ENCODE data around the gene GPC5. TPM values are rescaled to one million over a fixed set of nuclear protein-coding genes. Genes with fewer than 3 reads are reported as not detected.

The GPC5 gene
- total and polyA plus RNA-seq, 3 experiments from 2014 or later: 0.08 to 0.39 (median 0.13) TPM

- Histone ChIP-seq H3K27ac (ENCODE audit: low read depth, low read length) (no peak overlapping the region), H3K4me3 (ENCODE audit: low read length) (no peak overlapping the region), H3K36me3 (ENCODE audit: insufficient read depth, low read length) (no peaks in the 10 kb centered on the region), H3K27me3 (ENCODE audit: insufficient read depth, low read length, poor library complexity, severe bottlenecking) (no peaks in the 10 kb centered on the region), H3K9me3 (ENCODE audit: low read length) (no peaks in the 10 kb centered on the region), H3K4me1 (ENCODE audit: insufficient read depth, low read length) (no peaks in the 10 kb centered on the region)
- CTCF ChIA-PET: no interaction called here
- Mint-ChIP-seq H3K27ac (no peak overlapping the region), H3K4me3 (no peak overlapping the region), H3K9me3 (peaks cover 10 to 16% (median 13%) of the 10 kb centered on the region in 5 donors), H3K36me3 (no peaks in the 10 kb centered on the region), H3K27me3 (no peaks in the 10 kb centered on the region), H3K4me1 (no peaks in the 10 kb centered on the region)
- POLR2A ChIA-PET: no interaction called here
- no peak for DNase-seq
Observed at GRCh38 chr13:91836553-91836952, 438.1 kb downstream of the GPC5 start.

- no peaks in the 10 kb centered on the region for H3K27me3 ChIP-seq (ENCODE audit: insufficient read depth, low read length, poor library complexity, severe bottlenecking)
- Mint-ChIP-seq H3K36me3 (no peaks in the 10 kb centered on the region), H3K9me3 (peaks cover 0 to 31% (median 8%) of the 10 kb centered on the region in 5 donors), H3K4me1 (no peaks in the 10 kb centered on the region), H3K27ac (no peak overlapping the region), H3K4me3 (no peak overlapping the region), H3K27me3 (no peaks in the 10 kb centered on the region)
- no peaks in the 10 kb centered on the region for H3K4me1 ChIP-seq (ENCODE audit: insufficient read depth, low read length)
- POLR2A ChIA-PET: no interaction called here
- H3K36me3 ChIP-seq (ENCODE audit: insufficient read depth, low read length): no peaks in the 10 kb centered on the region
- no peaks in the 10 kb centered on the region for H3K9me3 ChIP-seq (ENCODE audit: low read length)
- H3K27ac ChIP-seq (ENCODE audit: low read depth, low read length): no peak overlapping the region
- CTCF ChIA-PET: no interaction called here
- no peak overlapping the region for H3K4me3 ChIP-seq (ENCODE audit: low read length)
- no peak for DNase-seq
Observed at GRCh38 chr13:91845612-91846011, 447.2 kb downstream of the GPC5 start.

DNA sequence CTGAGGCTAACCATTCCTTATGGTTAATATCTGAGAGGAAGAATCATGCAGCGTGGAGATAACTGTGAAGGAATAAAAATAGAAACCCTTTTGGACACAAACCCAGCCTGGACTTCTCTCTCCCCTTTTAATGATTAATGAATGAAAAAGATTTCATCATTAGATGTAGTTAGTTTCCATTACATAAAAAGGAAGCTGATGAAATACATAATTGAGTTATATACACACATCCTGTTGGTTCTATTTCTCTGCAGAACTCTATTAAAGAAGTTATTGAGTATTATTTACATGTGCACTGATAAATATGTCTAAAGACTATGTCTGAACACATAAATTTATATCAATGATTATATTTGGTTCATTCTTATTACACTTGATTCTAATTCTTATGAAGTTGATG is 465.3 kb downstream of the GPC5 start:
- H3K9me3 ChIP-seq (ENCODE audit: low read length): no peaks in the 10 kb centered on the region
- no peaks in the 10 kb centered on the region for H3K4me1 Mint-ChIP-seq
- CTCF ChIA-PET: no interaction called here
- no peak overlapping the region for H3K27ac Mint-ChIP-seq
- no peaks in the 10 kb centered on the region for H3K27me3 Mint-ChIP-seq
- peaks cover 0 to 9% (median 7%) of the 10 kb centered on the region in 5 donors for H3K9me3 Mint-ChIP-seq
- no peak overlapping the region for H3K4me3 ChIP-seq (ENCODE audit: low read length)
- H3K36me3 ChIP-seq (ENCODE audit: insufficient read depth, low read length): no peaks in the 10 kb centered on the region
- DNase-seq: no peak
- no peaks in the 10 kb centered on the region for H3K4me1 ChIP-seq (ENCODE audit: insufficient read depth, low read length)
- no peaks in the 10 kb centered on the region for H3K27me3 ChIP-seq (ENCODE audit: insufficient read depth, low read length, poor library complexity, severe bottlenecking)
- H3K27ac ChIP-seq (ENCODE audit: low read depth, low read length): no peak overlapping the region
- H3K4me3 Mint-ChIP-seq: no peak overlapping the region
- H3K36me3 Mint-ChIP-seq: no peaks in the 10 kb centered on the region
- POLR2A ChIA-PET: no interaction called here

DNA sequence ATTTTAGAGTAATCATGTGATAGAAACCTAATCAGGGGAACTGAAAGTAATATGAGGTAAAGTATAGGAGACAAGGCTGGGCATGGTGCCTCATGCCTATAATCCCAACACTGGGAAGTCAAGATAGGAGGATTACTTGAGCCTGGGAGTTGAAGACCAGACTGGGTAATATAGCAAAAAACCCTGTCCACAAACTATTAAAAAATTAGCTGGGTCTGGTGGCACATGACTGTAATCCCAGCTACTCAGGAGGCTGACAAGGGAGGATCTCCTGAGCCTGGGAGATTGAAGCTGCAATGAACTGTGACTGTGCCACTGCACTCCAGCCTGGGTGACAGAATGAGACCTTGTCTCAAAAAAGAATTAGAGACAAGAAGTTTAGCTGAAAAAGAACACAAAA is 469.9 kb downstream of the GPC5 start:
- Mint-ChIP-seq H3K27me3 (no peaks in the 10 kb centered on the region), H3K27ac (no peak overlapping the region), H3K4me3 (no peak overlapping the region), H3K4me1 (no peaks in the 10 kb centered on the region), H3K9me3 (peaks cover 0 to 7% (median 5%) of the 10 kb centered on the region in 5 donors), H3K36me3 (no peaks in the 10 kb centered on the region)
- ChIA-PET POLR2A (no interaction called here), CTCF (no interaction called here)
- no peak overlapping the region for H3K27ac ChIP-seq (ENCODE audit: low read depth, low read length)
- H3K36me3 ChIP-seq (ENCODE audit: insufficient read depth, low read length): no peaks in the 10 kb centered on the region
- DNase-seq: no peak
- H3K27me3 ChIP-seq (ENCODE audit: insufficient read depth, low read length, poor library complexity, severe bottlenecking): no peaks in the 10 kb centered on the region
- no peaks in the 10 kb centered on the region for H3K4me1 ChIP-seq (ENCODE audit: insufficient read depth, low read length)
- no peaks in the 10 kb centered on the region for H3K9me3 ChIP-seq (ENCODE audit: low read length)
- H3K4me3 ChIP-seq (ENCODE audit: low read length): no peak overlapping the region

DNA sequence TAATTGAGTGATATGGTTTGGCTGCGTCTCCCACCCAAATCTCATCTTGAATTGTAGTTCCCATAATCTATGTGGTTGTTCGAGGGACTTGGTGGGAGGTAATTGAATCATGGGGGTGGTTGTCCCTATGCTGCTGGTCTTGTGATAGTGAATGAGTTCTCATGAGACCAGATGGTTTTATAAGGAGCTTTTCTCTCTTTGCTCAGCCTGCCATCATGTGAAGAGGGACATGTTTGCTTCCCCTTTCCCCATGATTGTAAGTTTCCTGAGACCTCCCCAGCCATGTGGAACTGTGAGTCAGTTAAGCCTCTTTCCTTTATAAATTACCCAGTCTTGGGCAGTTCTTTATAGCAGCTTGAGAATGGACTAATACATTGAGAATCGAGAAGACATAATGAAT is 480.1 kb downstream of the GPC5 start:
- H3K27ac Mint-ChIP-seq: no peak overlapping the region
- no peaks in the 10 kb centered on the region for H3K36me3 Mint-ChIP-seq
- no peak overlapping the region for H3K4me3 Mint-ChIP-seq
- H3K9me3 Mint-ChIP-seq: peaks cover 4 to 10% (median 6%) of the 10 kb centered on the region in 5 donors
- Histone ChIP-seq H3K36me3 (ENCODE audit: insufficient read depth, low read length) (no peaks in the 10 kb centered on the region), H3K27me3 (ENCODE audit: insufficient read depth, low read length, poor library complexity, severe bottlenecking) (no peaks in the 10 kb centered on the region), H3K9me3 (ENCODE audit: low read length) (no peaks in the 10 kb centered on the region), H3K4me3 (ENCODE audit: low read length) (no peak overlapping the region), H3K4me1 (ENCODE audit: insufficient read depth, low read length) (no peaks in the 10 kb centered on the region), H3K27ac (ENCODE audit: low read depth, low read length) (no peak overlapping the region)
- CTCF ChIA-PET: no interaction called here
- no peaks in the 10 kb centered on the region for H3K4me1 Mint-ChIP-seq
- H3K27me3 Mint-ChIP-seq: no peaks in the 10 kb centered on the region
- no peak for DNase-seq
- POLR2A ChIA-PET: no interaction called here

- Mint-ChIP-seq H3K4me1 (no peaks in the 10 kb centered on the region), H3K9me3 (peaks cover 4 to 9% (median 6%) of the 10 kb centered on the region in 5 donors), H3K4me3 (no peak overlapping the region), H3K36me3 (no peaks in the 10 kb centered on the region), H3K27ac (no peak overlapping the region), H3K27me3 (no peaks in the 10 kb centered on the region)
- Histone ChIP-seq H3K9me3 (ENCODE audit: low read length) (no peaks in the 10 kb centered on the region), H3K27ac (ENCODE audit: low read depth, low read length) (no peak overlapping the region), H3K4me3 (ENCODE audit: low read length) (no peak overlapping the region), H3K36me3 (ENCODE audit: insufficient read depth, low read length) (no peaks in the 10 kb centered on the region), H3K27me3 (ENCODE audit: insufficient read depth, low read length, poor library complexity, severe bottlenecking) (no peaks in the 10 kb centered on the region), H3K4me1 (ENCODE audit: insufficient read depth, low read length) (no peaks in the 10 kb centered on the region)
- ChIA-PET CTCF (no interaction called here), POLR2A (no interaction called here)
- no peak for DNase-seq
Observed at GRCh38 chr13:91879360-91879759, 480.9 kb downstream of the GPC5 start.

GRCh38 chr13:91882918-91883317 is 484.5 kb downstream of the GPC5 start:
- Mint-ChIP-seq H3K4me1 (no peaks in the 10 kb centered on the region), H3K27me3 (no peaks in the 10 kb centered on the region), H3K4me3 (no peak overlapping the region), H3K9me3 (peaks cover 3 to 17% (median 6%) of the 10 kb centered on the region in 5 donors), H3K27ac (no peak overlapping the region), H3K36me3 (no peaks in the 10 kb centered on the region)
- no peaks in the 10 kb centered on the region for H3K27me3 ChIP-seq (ENCODE audit: insufficient read depth, low read length, poor library complexity, severe bottlenecking)
- DNase-seq: no peak
- H3K4me3 ChIP-seq (ENCODE audit: low read length): no peak overlapping the region
- no peak overlapping the region for H3K27ac ChIP-seq (ENCODE audit: low read depth, low read length)
- no peaks in the 10 kb centered on the region for H3K4me1 ChIP-seq (ENCODE audit: insufficient read depth, low read length)
- ChIA-PET CTCF (no interaction called here), POLR2A (no interaction called here)
- H3K9me3 ChIP-seq (ENCODE audit: low read length): no peaks in the 10 kb centered on the region
- no peaks in the 10 kb centered on the region for H3K36me3 ChIP-seq (ENCODE audit: insufficient read depth, low read length)

DNA sequence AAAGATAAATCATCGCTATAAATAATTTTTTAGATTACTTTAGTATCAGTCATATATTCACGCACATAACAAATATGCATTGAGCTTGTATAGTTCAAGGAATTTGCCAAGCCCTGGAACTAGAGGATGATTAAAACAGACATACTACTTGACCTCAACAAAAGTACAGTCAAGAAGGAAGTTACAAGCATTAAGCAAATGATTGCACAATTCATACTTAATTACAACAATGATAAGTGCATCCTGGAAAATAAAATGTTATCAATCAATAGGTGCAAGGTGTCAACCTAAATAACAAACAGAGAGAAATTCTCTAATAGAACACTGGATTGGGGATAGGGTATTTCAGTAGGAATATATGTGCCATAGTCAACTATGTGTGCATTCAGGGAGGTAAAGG is 491.2 kb downstream of the GPC5 start:
- no peaks in the 10 kb centered on the region for H3K27me3 Mint-ChIP-seq
- Histone ChIP-seq H3K9me3 (ENCODE audit: low read length) (no peaks in the 10 kb centered on the region), H3K36me3 (ENCODE audit: insufficient read depth, low read length) (no peaks in the 10 kb centered on the region), H3K27ac (ENCODE audit: low read depth, low read length) (no peak overlapping the region), H3K4me1 (ENCODE audit: insufficient read depth, low read length) (no peaks in the 10 kb centered on the region), H3K27me3 (ENCODE audit: insufficient read depth, low read length, poor library complexity, severe bottlenecking) (no peaks in the 10 kb centered on the region), H3K4me3 (ENCODE audit: low read length) (no peak overlapping the region)
- H3K27ac Mint-ChIP-seq: no peak overlapping the region
- ChIA-PET POLR2A (no interaction called here), CTCF (no interaction called here)
- no peaks in the 10 kb centered on the region for H3K4me1 Mint-ChIP-seq
- peaks cover 4 to 29% (median 6%) of the 10 kb centered on the region in 5 donors for H3K9me3 Mint-ChIP-seq
- no peak overlapping the region for H3K4me3 Mint-ChIP-seq
- H3K36me3 Mint-ChIP-seq: no peaks in the 10 kb centered on the region
- DNase-seq: no peak

- H3K4me3 Mint-ChIP-seq: no peak overlapping the region
- Histone ChIP-seq H3K27ac (ENCODE audit: low read depth, low read length) (no peak overlapping the region), H3K4me1 (ENCODE audit: insufficient read depth, low read length) (no peaks in the 10 kb centered on the region), H3K9me3 (ENCODE audit: low read length) (no peaks in the 10 kb centered on the region), H3K36me3 (ENCODE audit: insufficient read depth, low read length) (no peaks in the 10 kb centered on the region), H3K4me3 (ENCODE audit: low read length) (no peak overlapping the region), H3K27me3 (ENCODE audit: insufficient read depth, low read length, poor library complexity, severe bottlenecking) (no peaks in the 10 kb centered on the region)
- POLR2A ChIA-PET: no interaction called here
- no peak for DNase-seq
- H3K4me1 Mint-ChIP-seq: no peaks in the 10 kb centered on the region
- CTCF ChIA-PET: no interaction called here
- no peaks in the 10 kb centered on the region for H3K27me3 Mint-ChIP-seq
- H3K27ac Mint-ChIP-seq: no peak overlapping the region
- H3K36me3 Mint-ChIP-seq: no peaks in the 10 kb centered on the region
- peaks cover 8 to 28% (median 9%) of the 10 kb centered on the region in 5 donors for H3K9me3 Mint-ChIP-seq
Observed at GRCh38 chr13:91891141-91891540, 492.7 kb downstream of the GPC5 start.
